ENCODE results near the gene AUTS2.
A peak's percentile ranks its signal among the peaks of the same experiment; 100 is the strongest.

The AUTS2 gene

GRCh38 chr7:69912846-69913245 is 314.6 kb downstream of the AUTS2 start:
- DNase-seq = no peak

DNA sequence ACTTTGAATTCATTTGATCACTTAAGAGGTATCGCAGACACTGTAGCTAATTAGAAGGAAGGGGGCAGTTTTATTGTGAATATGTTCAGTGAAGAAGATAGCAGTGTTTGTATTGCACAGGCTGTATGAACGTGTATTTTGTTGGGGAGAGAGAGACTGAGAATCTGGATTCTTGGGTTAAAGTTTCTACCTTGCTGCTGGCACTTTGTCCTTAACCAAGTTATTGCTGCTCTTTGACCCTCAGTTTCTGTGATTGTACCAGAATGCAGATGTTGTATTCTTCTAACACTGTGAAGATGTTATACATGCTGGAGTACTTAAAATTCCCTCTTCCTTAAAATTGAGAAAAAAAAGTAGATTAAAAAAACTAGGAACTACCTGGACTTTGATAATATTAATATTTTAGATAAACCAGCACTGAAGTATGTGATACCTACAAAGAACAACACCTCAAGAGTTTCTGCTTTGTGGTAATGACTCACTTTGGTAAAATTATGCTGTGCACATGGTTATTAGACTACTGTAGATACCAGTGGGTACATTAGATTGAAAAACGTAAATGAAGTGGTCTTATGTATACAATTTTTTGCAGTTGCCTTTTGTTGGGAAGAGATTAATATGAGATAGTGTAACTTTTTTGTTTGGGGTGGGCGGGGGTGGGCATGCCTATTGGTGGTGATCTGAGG is 321.3 kb downstream of the AUTS2 start:
- no peak for DNase-seq

GRCh38 chr7:69920797-69921196 is 322.5 kb downstream of the AUTS2 start:
- DNase-seq = no peak

DNA sequence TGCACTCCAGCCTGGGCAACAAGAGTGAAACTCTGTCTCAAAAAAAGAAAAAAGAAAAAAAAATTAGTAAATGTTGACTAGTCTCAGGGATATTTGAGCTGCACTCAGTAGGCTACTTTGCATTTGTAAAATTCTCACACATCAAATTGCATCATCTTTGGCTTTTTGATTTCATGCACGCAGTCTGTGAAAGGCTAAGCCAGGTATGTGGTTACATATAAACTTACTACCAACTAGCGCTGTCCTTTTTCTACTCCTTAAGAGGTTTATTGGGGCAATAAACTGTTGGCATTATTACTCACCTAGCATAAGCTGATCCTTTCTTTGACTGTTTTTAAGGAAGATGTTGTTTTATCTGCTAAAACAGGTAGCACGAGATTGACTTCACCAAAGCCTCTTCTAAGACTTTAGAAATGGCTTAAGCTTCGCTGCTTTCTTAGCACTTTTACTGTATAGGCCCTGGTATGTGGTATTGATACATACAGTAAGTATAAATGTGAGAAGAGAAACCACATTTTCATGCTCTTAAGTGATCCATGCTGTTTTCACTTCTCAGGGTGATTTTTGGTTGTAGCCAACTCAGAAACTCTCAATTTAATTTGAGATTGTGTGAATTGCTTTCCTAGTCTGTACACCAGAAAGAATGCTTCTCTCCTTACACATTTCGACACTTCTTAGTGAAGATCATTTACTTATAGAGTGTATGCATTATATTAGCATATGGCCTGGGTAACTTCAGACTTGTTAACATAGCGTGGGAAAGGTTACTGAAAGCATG is 323.9 kb downstream of the AUTS2 start:
- no peak for DNase-seq

DNA sequence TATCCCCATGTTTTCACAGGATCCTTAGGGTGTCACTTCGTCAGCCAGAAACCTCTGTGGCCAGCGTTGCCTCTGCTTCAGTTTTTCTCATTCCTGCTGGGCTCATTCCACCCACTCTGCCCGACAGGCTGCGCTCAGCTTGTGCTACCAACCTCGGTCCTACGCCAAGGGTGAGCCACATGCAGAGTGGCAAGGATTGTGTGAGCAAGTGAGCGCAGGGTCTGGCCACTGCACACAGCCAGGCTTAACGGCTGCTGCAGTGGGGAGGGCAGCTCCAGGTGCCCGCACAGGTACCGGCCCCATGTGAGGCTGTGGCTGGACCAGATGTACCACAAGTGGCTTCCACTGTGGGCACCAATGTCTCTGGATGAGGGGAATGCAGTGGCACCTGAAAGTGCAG is 329.2 kb downstream of the AUTS2 start:
- DNase-seq = no peak

GRCh38 chr7:69928621-69929020 is 330.3 kb downstream of the AUTS2 start:
- DNase-seq = no peak

DNA sequence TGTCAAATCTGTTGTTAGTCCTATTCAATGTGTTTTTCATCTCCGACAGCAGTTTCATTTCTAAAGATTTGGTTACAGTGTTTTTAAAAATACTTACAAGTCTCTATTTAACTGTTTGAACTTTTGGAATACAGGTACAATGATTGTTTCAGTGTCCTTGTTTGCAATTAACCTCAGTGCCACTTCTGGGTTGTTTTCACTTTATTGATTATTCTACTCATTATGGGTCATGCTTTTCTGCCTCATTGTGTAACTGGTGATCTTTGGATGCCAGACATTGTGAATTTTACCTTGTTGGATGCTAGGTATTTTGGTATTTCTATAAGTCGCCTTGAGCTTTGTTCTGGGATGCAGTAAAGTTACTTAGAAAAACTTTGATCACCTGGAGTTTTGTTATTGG is 331.3 kb downstream of the AUTS2 start:
- no peak for DNase-seq

- peak; percentile 53 for DNase-seq
Measured at GRCh38 chr7:69932034-69932628, 333.9 kb downstream of the AUTS2 start.

GRCh38 chr7:69934144-69934903 is 336.0 kb downstream of the AUTS2 start:
- DNase-seq = peak; percentile 99

DNA sequence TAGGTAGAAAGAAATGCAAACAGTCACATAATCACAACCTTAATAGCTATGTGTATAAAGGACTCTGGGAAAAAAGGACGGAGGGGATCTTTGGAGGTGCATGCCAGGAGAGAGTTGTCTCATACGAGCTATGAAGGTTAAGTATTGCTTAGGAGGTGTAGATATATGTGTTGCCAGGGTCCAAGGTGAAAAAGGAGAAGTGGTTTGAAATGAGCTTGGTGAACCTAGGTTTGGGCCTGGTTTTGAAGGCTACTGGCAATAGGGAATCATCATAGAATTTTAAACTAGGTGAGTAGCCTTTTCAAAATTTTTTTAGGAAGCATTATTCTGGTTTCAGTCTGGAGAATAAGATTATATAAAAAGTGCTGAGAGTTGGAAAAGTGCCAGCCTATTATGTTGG is 336.8 kb downstream of the AUTS2 start:
- DNase-seq = no peak

GRCh38 chr7:69937097-69937496 is 338.8 kb downstream of the AUTS2 start:
- DNase-seq = no peak

GRCh38 chr7:69939317-69939716 is 341.0 kb downstream of the AUTS2 start:
- DNase-seq = no peak

- no peak for DNase-seq
Measured at GRCh38 chr7:69941077-69941651, 342.9 kb downstream of the AUTS2 start.

DNA sequence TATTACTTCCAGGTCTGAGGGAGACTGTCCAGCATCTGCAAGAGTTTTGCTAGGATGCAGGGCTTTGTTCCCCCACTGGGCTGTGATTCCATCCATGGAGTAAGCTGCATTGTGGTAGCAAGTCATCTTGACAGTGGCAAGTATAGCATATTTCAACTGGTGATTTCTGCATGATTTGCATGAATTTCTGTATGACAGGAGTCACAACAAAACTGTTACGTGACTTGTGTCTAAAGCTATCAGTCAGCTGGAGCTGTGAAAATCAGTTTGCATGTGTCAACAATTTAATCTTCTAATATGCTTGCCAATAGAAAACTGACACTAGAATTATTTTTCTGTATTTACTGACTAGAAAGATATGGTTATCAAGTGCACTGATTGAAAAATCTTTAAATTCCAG is 344.3 kb downstream of the AUTS2 start:
- DNase-seq = no peak

- DNase-seq = no peak
Measured at GRCh38 chr7:69946901-69947300, 348.6 kb downstream of the AUTS2 start.

- DNase-seq = no peak
Measured at GRCh38 chr7:69947998-69948397, 349.7 kb downstream of the AUTS2 start.

DNA sequence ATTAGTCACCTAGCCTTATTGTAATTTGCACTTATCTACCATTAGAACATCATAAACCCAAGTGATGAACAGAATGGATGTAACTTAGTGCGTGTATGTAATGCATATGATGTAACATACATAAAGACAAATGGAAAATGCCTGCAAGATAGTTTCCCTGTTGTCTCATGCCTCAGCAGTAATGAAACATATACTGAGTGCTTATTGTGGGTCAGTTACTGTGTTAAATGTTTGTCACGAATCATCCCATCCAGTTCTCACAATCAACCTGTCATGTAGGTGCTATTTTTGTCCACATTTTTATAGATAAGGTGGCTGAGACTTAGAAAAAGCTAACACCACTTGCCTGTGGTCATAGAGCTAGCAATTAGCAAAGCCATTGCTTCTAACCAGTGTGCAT is 350.8 kb downstream of the AUTS2 start:
- no peak for DNase-seq

- DNase-seq = no peak
Measured at GRCh38 chr7:69951458-69951857, 353.2 kb downstream of the AUTS2 start.

DNA sequence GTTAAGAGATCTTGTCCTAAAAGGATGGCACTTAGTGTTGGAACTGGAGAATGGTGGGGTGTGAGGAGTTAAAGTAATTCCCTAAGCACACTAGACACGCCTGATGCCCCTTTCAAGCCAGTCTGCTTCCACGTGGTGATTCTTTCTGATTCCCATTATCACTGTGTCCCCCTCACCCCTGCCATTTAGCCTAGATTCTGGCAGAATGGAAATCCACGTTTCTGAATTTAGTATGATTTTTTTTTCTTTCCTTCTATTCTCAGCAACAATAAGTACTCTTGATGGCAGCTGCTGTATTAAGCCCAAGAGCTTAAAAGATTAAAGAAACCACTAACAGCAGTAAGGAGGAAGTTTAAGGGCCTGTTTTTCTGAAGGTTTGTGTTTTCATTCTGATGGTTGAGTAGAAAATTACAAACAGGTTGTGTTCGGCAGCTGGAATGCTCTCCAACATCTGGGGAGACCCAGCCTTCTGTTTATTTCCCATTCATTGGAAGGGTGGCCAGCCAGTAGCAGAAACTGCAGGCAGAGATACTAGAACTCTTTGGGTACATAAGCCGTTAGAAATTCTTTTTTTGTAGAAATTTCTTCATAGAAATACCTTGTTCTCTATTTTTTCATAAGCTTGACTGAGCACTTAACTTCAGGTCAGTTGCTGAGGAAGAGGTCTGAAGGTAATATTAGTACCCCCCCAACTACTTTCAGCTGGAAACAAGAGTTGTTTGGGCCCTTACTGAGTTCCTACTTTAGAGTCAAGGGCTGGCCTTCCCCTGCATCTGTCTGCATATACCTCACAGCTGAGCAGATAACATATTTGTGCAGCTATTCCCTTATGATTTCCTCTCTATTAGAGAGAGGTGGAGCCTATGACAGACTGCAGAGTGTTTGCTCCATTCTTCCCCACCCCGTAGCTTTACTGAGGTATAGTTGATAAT is 355.1 kb downstream of the AUTS2 start:
- DNase-seq = no peak

- no peak for DNase-seq
Measured at GRCh38 chr7:69956541-69956940, 358.3 kb downstream of the AUTS2 start.

DNA sequence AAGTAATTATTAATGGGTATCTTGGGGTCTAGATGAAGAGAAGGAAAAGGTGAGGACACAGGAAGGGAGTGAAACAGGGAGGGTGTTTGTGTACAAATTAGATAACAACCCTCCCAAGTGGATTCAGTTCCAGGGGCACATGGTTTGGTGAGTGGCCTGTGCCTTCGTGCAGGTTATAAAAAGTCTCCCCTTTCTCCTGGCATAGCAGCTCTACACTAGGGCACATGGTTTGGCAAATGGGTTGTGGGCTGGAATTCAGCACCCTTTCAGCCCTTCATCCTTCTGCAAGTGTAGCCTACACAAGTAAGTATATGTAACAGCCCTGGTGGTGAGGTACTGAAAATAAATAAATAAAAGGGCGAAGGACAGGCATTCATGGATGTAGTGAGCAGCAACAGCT is 359.4 kb downstream of the AUTS2 start:
- DNase-seq = no peak

Measured in NCI-H2081 treated with DMSO at 0.1 percent for 48 hours (cell line).